Measurements from ENCODE around the gene TRAPPC10. TPM values are rescaled to one million over a fixed set of nuclear protein-coding genes. Genes with fewer than 3 reads are reported as not detected.
A peak's percentile ranks its signal among the peaks of the same experiment; 100 is the strongest.

TRAPPC10 gene
- total and polyA plus RNA-seq, 9 of the 15 experiments (the other 6 are each of a cell fraction or from before 2014, with no cell fraction given), result 1.1 to 33.8 (median 24.3) TPM

DNA sequence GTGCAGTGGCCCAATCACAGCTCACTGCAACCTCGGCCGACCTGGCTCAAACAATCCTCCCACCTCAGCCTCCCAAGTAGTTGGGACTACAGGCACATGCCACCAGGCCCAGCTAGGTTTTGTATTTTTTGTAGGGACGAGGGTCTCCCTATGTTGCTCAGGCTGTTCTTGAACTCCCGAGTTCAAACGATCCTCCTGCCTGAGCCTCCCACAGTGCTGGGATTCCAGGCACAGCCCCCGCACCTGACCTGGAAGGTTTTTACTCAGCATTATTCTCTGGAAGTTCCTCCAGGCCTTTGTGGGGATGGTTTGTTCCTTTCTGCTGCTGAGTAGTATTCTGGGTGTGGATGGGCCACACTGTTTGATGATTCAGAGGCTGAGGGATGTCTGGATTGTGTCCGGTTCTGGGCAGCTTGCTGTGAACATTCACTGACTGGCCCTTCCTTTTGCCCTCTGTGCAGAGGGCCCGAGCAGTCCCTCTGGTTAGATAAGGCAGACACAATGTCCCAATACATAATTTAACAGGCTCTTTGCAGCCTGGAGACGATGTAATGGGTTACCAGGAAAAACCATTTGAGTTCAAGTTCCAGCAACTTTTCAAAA lies 6.0 kb upstream of the TRAPPC10 start:
- DNase-seq (ENCODE audit: extremely low read depth in 1 of 4, low spot score in 3 of 4) (no peak), FAIRE-seq (no peak), ATAC-seq (peak; percentile 21; the same call in 2 of the 3 replicates)
- no peaks in the 10 kb centered on the region for H3K9me1 ChIP-seq (ENCODE audit: control insufficient read depth, insufficient read depth, low read length)
- H3K4me1 ChIP-seq (replicated peaks in 1 of 2; ENCODE audit: control insufficient read depth in 2 of 2, insufficient read depth in 2 of 2, low read length in 2 of 2), result peaks cover 14 to 16% of the 10 kb centered on the region in 2 experiments
- ChIA-PET POLR2A (interaction anchor here (1.0 kb wide), 1 partner anchor 14 kb away, joined by 3 read pairs; no protein-coding TSS in a partner anchor), CTCF (ENCODE audit: low intra/inter-chr PET ratio) (no interaction called here)
- in situ Hi-C loops (cut with MboI), result no loop called here
- peak overlapping the region in 1 of 2 experiments; percentile 23; a peak in 1 of 4 replicates for H3K9ac ChIP-seq (ENCODE audit: insufficient read depth in 1 of 2, low read depth in 2 of 2, low read length in 2 of 2)
- H2AFZ ChIP-seq (ENCODE audit: low read depth, low read length), result no peak overlapping the region
- no peak overlapping the region for H3K4me2 ChIP-seq (ENCODE audit: insufficient read depth, low read length)
- intact Hi-C loops (cut with micrococcal nuclease), result no loop called here
- peaks cover 9% of the 10 kb centered on the region; the same call in 1 of the 3 replicates for H3K79me2 ChIP-seq (ENCODE audit: control insufficient read depth, insufficient read depth, low read length)
- H3K27me3 ChIP-seq (ENCODE audit: control insufficient read depth in 2 of 2, insufficient read depth in 2 of 2, low read length in 2 of 2), result peaks cover 0 to 4% of the 10 kb centered on the region in 2 experiments; a peak in 1 of 5 replicates
- H3K27ac ChIP-seq (ENCODE audit: extremely low read depth, low read depth, low read length), result no peak overlapping the region
- no TSS peak for BruUV-seq (replicated peaks)
- TF ChIP-seq KAT2B (IDR thresholded peaks at IDR 0.05; ENCODE audit: low read depth, low read length) (no peak), KDM1A (IDR thresholded peaks at IDR 0.05) (0 out of 4 replicates have a peak, but pooled peaks of 1 of the 2 experiments have one; percentile 9), HSF4 (CRISPR knock-in tag; IDR thresholded peaks at IDR 0.05; ENCODE audit: borderline replicate concordance) (no peak), GTF2F1 (IDR thresholded peaks at IDR 0.05; ENCODE audit: low read depth, low read length) (no peak)
- TF ChIP-seq, protein P1, sequence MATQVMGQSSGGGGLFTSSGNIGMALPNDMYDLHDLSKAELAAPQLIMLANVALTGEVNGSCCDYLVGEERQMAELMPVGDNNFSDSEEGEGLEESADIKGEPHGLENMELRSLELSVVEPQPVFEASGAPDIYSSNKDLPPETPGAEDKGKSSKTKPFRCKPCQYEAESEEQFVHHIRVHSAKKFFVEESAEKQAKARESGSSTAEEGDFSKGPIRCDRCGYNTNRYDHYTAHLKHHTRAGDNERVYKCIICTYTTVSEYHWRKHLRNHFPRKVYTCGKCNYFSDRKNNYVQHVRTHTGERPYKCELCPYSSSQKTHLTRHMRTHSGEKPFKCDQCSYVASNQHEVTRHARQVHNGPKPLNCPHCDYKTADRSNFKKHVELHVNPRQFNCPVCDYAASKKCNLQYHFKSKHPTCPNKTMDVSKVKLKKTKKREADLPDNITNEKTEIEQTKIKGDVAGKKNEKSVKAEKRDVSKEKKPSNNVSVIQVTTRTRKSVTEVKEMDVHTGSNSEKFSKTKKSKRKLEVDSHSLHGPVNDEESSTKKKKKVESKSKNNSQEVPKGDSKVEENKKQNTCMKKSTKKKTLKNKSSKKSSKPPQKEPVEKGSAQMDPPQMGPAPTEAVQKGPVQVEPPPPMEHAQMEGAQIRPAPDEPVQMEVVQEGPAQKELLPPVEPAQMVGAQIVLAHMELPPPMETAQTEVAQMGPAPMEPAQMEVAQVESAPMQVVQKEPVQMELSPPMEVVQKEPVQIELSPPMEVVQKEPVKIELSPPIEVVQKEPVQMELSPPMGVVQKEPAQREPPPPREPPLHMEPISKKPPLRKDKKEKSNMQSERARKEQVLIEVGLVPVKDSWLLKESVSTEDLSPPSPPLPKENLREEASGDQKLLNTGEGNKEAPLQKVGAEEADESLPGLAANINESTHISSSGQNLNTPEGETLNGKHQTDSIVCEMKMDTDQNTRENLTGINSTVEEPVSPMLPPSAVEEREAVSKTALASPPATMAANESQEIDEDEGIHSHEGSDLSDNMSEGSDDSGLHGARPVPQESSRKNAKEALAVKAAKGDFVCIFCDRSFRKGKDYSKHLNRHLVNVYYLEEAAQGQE (IDR thresholded peaks at IDR 0.05; ENCODE audit: borderline replicate concordance), result peak; percentile 54
- TF ChIP-seq, protein P1 (CRISPR knock-in tag; IDR thresholded peaks at IDR 0.05; ENCODE audit: low read depth), result no peak
- no peak overlapping the region for H3K4me3 ChIP-seq
- no peaks in the 10 kb centered on the region for H3K36me3 ChIP-seq (ENCODE audit: control insufficient read depth, insufficient read depth, low read length)
- no peaks in the 10 kb centered on the region for H3K9me3 ChIP-seq (replicated peaks; ENCODE audit: control insufficient read depth, insufficient read depth, low read depth, low read length)
- no peaks in the 10 kb centered on the region for H4K20me1 ChIP-seq (replicated peaks; ENCODE audit: control insufficient read depth, insufficient read depth, low read length)
- 22% methylated on average over 9 of the region's 9 CpGs for WGBS (ENCODE audit: insufficient coverage, low coverage, missing lambda C conversion rate)

All from K562 (cell line).